ENCODE results near the gene THNSL1.
"Not testable (repeated sequence)": the region's sequence is repeated elsewhere in the genome, so short reads cannot be mapped to it uniquely, and the experiment has no call there.

THNSL1 gene

GRCh38 chr10:25011591-25011990, 4.8 kb upstream of the THNSL1 start:
- not testable (repeated sequence) for DNase-seq

GRCh38 chr10:25014579-25014978, 1.8 kb upstream of the THNSL1 start:
- DNase-seq, result no peak

GRCh38 chr10:25015828-25016375, 510 bp upstream of the THNSL1 start, which contains the start of gene ENKUR:
Gene ENKUR, minus strand, starts transcription at chr10:25016158. Its CDS starts 222 bp downstream, at chr10:25015936.
- peak; percentile 97 for DNase-seq

- peak; percentile 69 for DNase-seq
These were observed 760 bp downstream of the THNSL1 start for GRCh38 chr10:25017154-25017590.

- no peak for DNase-seq
These were observed 1.2 kb downstream of the THNSL1 start for GRCh38 chr10:25017661-25018060.

GRCh38 chr10:25018703-25019102, 2.3 kb downstream of the THNSL1 start:
- DNase-seq, result no peak

- no peak for DNase-seq
These were observed 6.9 kb downstream of the THNSL1 start for GRCh38 chr10:25023278-25023677.

- DNase-seq, result no peak
These were observed 8.1 kb downstream of the THNSL1 start for GRCh38 chr10:25024528-25024927.

GRCh38 chr10:25026463-25026862, 10.1 kb downstream of the THNSL1 start:
- DNase-seq, result peak; percentile 21

- no peak for DNase-seq
These were observed 12.3 kb downstream of the THNSL1 start for GRCh38 chr10:25028711-25029110.

GRCh38 chr10:25029519-25029918, 13.1 kb downstream of the THNSL1 start:
- DNase-seq, result no peak

GRCh38 chr10:25036381-25036780, 20.0 kb downstream of the THNSL1 start:
- DNase-seq, result no peak

GRCh38 chr10:25038325-25038724, 21.9 kb downstream of the THNSL1 start:
- DNase-seq, result no peak

- DNase-seq, result no peak
These were observed 23.1 kb downstream of the THNSL1 start for GRCh38 chr10:25039531-25039930.

- no peak for DNase-seq
These were observed 30.2 kb downstream of the THNSL1 start for GRCh38 chr10:25046641-25047040.

GRCh38 chr10:25047088-25047487, 30.7 kb downstream of the THNSL1 start:
- DNase-seq, result peak; percentile 25

GRCh38 chr10:25047591-25048301, 31.3 kb downstream of the THNSL1 start:
- no peak for DNase-seq

GRCh38 chr10:25048450-25048849, 32.0 kb downstream of the THNSL1 start:
- DNase-seq, result no peak

GRCh38 chr10:25049966-25050365, 33.6 kb downstream of the THNSL1 start:
- no peak for DNase-seq

- no peak for DNase-seq
These were observed 34.0 kb downstream of the THNSL1 start for GRCh38 chr10:25050402-25050801.

GRCh38 chr10:25052012-25052411, 35.6 kb downstream of the THNSL1 start:
- DNase-seq, result no peak

GRCh38 chr10:25056726-25057125, 40.3 kb downstream of the THNSL1 start:
- no peak for DNase-seq

GRCh38 chr10:25057886-25058285, 41.5 kb downstream of the THNSL1 start:
- no peak for DNase-seq

- peak; percentile 83 for DNase-seq
These were observed 43.6 kb downstream of the THNSL1 start for GRCh38 chr10:25059990-25060389.

GRCh38 chr10:25061125-25061524, 44.7 kb downstream of the THNSL1 start:
- no peak for DNase-seq
